Kidney epithelial cell (primary cell): ENCODE data around the gene DNAJC15. TPM values are rescaled to one million over a fixed set of nuclear protein-coding genes. Genes with fewer than 3 reads are reported as not detected.

Experiments used
- DNase-seq: peaks from one replicate; pipeline ENCODE4 v3.0.0-alpha.2; 2010; ENCODE audit warnings: low read depth
- H3K27me3 ChIP-seq: 2 replicates; pipeline ENCODE4 v1.6.0; 2011; ENCODE audit warnings: low read length; ENCODE audit not compliant: control insufficient read depth, insufficient read depth
- H3K36me3 ChIP-seq: 2 replicates; pipeline ENCODE4 v1.5.1; 2011; ENCODE audit warnings: low read length; ENCODE audit not compliant: control insufficient read depth, insufficient read depth
- H3K4me3 ChIP-seq: 2 replicates; pipeline ENCODE4 v1.5.1; 2011; ENCODE audit warnings: low read depth, mild to moderate bottlenecking, control low read depth, low read length
- CTCF ChIP-seq: IDR thresholded peaks from 2 replicates; pipeline ENCODE4 v1.5.1; 2011; ENCODE audit warnings: mild to moderate bottlenecking, moderate library complexity, low read length, control low read depth, inconsistent platforms; ENCODE audit not compliant: insufficient read depth, poor library complexity, severe bottlenecking
- total RNA-seq: library from RNA; depleted of rRNA; stranded (reverse); fragments of >200 nt; gene quantifications from 2 replicates; pipeline ENCODE4 v1.2.3, GENCODE V29; 2015

DNAJC15 gene
- total RNA-seq, 1 donor from 2014 or later: 16.0 TPM

DNA sequence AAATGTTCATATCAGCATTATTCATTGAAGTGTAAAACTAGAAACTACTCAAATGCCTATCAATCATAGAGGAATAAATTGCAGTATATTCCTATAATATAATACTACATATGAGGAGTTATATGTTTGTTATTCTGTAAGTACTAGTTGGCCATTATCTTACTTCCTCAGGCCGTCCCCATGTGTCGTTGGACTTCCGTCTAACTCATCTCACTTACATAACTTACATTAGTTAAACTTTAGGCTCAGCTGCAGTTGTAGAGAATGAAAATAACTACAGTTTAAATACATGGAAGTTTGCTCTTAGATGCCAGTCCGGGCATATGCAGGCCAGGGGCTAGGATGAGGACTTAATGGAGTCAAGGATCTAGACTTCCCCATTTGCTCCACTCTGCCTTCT lies 22.7 kb upstream of the DNAJC15 start:
- H3K36me3 ChIP-seq: no peaks in the 10 kb centered on the region
- no peaks in the 10 kb centered on the region for H3K27me3 ChIP-seq
- no peak overlapping the region for H3K4me3 ChIP-seq
- no peak for TF ChIP-seq CTCF
- no peak for DNase-seq

GRCh38 chr13:43002021-43002420 lies 21.4 kb upstream of the DNAJC15 start:
- TF ChIP-seq CTCF: no peak
- DNase-seq: no peak
- no peaks in the 10 kb centered on the region for H3K36me3 ChIP-seq
- H3K4me3 ChIP-seq: no peak overlapping the region
- H3K27me3 ChIP-seq: no peaks in the 10 kb centered on the region

DNA sequence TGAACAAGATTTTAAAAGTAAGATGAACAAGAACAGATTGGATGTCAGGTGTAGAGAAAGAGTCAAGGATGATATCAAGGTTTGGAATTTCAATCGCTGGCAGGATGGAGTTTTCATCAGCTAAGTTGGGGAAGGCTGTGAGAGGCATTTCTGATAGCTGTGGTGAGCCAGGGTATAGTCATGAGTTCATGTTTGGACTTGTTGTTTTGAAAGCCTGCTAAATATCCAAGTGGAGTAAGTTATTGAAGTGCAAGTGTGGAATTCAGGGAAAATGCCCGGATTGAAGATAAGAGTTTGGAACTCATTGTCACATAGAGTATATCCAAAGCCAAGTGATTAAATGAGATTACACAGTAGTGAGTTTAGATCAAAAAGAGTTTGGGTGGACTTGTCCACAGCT lies 20.4 kb upstream of the DNAJC15 start:
- TF ChIP-seq CTCF: no peak
- Histone ChIP-seq H3K4me3 (no peak overlapping the region), H3K36me3 (no peaks in the 10 kb centered on the region), H3K27me3 (no peaks in the 10 kb centered on the region)
- DNase-seq: no peak

GRCh38 chr13:43003729-43004128 lies 19.7 kb upstream of the DNAJC15 start:
- no peak for TF ChIP-seq CTCF
- no peaks in the 10 kb centered on the region for H3K36me3 ChIP-seq
- H3K4me3 ChIP-seq: no peak overlapping the region
- no peak for DNase-seq
- H3K27me3 ChIP-seq: no peaks in the 10 kb centered on the region

- no peak for TF ChIP-seq CTCF
- H3K27me3 ChIP-seq: no peaks in the 10 kb centered on the region
- no peak for DNase-seq
- no peaks in the 10 kb centered on the region for H3K36me3 ChIP-seq
- no peak overlapping the region for H3K4me3 ChIP-seq
These were observed 17.7 kb upstream of the DNAJC15 start for GRCh38 chr13:43005460-43006236.
